ENCODE measurements around the gene FAM193B. TPM values are rescaled to one million over a fixed set of nuclear protein-coding genes. Genes with fewer than 3 reads are reported as not detected.

The FAM193B gene
- total and polyA plus RNA-seq, 2 of the 13 experiments (the other 11 are each of a cell fraction or from before 2014, with no cell fraction given): 21.2 to 40.9 TPM

DNA sequence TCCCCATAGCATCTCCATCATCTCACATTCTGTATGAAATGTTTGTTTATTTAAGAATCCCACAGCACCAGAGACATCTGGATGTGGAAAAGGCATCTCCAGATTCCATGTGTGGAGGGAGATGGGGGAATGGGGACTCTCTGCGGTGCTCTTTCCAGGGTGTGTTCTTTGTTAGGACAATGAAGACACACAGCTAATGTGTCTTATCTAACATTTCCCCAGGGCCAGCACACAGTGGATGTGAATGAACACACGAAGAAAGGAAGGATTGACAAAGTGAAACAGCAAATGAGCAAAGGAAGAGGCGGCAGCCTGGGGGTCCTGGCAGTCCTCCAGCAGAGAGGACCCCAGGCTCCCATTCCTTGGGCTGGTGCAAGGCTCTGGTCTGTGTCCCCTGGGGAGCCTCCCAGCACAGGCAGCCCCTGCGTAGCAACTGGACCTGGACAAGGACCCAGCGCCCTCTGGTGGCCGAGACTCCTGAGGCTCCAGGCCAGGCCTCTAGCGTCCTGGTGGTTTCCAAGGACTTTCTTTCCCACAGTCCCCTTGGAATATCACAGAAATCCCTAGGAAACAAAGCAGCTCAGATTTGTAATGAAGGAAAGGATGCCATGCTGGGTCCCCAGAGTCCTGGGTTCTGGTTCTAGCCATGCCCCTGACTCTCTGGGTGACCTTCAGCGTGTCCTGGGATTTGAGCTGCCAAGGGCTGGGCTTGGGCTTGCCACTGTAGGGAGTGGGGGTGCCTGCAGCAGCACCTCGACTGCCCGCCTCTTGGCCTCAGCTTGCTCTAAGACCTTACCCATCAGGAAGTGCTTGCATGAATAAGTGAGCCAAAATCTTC, 53.5 kb downstream of the FAM193B start (continued):
- TF ChIP-seq RAD21 (CRISPR knock-in tag; IDR thresholded peaks at IDR 0.05): peak; percentile 87
- peak; percentile 92 for TF ChIP-seq STAG1 (CRISPR knock-in tag; IDR thresholded peaks at IDR 0.05)
- 0 out of 2 replicates have a peak, but pooled peaks have one; percentile 42 for TF ChIP-seq ZNF619 (CRISPR knock-in tag; IDR thresholded peaks at IDR 0.05)
- TF ChIP-seq, protein P1, sequence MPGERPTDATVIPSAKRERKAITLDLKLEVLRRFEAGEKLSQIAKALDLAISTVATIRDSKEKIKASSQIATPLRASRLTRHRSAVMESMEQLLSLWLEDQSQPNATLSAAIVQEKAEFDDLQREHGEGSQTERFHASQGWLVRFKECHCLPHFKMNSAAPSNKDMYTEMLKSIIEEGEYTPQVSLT (CRISPR knock-in tag; IDR thresholded peaks at IDR 0.05; ENCODE audit: borderline replicate concordance, low read depth): no peak
- TF ChIP-seq, protein P2, sequence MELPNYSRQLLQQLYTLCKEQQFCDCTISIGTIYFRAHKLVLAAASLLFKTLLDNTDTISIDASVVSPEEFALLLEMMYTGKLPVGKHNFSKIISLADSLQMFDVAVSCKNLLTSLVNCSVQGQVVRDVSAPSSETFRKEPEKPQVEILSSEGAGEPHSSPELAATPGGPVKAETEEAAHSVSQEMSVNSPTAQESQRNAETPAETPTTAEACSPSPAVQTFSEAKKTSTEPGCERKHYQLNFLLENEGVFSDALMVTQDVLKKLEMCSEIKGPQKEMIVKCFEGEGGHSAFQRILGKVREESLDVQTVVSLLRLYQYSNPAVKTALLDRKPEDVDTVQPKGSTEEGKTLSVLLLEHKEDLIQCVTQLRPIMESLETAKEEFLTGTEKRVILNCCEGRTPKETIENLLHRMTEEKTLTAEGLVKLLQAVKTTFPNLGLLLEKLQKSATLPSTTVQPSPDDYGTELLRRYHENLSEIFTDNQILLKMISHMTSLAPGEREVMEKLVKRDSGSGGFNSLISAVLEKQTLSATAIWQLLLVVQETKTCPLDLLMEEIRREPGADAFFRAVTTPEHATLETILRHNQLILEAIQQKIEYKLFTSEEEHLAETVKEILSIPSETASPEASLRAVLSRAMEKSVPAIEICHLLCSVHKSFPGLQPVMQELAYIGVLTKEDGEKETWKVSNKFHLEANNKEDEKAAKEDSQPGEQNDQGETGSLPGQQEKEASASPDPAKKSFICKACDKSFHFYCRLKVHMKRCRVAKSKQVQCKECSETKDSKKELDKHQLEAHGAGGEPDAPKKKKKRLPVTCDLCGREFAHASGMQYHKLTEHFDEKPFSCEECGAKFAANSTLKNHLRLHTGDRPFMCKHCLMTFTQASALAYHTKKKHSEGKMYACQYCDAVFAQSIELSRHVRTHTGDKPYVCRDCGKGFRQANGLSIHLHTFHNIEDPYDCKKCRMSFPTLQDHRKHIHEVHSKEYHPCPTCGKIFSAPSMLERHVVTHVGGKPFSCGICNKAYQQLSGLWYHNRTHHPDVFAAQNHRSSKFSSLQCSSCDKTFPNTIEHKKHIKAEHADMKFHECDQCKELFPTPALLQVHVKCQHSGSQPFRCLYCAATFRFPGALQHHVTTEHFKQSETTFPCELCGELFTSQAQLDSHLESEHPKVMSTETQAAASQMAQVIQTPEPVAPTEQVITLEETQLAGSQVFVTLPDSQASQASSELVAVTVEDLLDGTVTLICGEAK (IDR thresholded peaks at IDR 0.05): no peak
- TF ChIP-seq, protein P2 (CRISPR knock-in tag; IDR thresholded peaks at IDR 0.05): 0 out of 2 replicates have a peak, but pooled peaks have one; percentile 29
- no peak for TF ChIP-seq ZBTB21 (CRISPR knock-in tag; IDR thresholded peaks at IDR 0.05)
- 0 out of 2 replicates have a peak, but pooled peaks have one; percentile 30 for TF ChIP-seq ZNF768 (CRISPR knock-in tag; IDR thresholded peaks at IDR 0.05)
- no peak for TF ChIP-seq ZNF775 (CRISPR knock-in tag; IDR thresholded peaks at IDR 0.05; ENCODE audit: borderline replicate concordance)
- peak in 1 of 2 experiments; percentile 55; a peak in 1 of 4 replicates for TF ChIP-seq KLF16 (CRISPR knock-in tag; IDR thresholded peaks at IDR 0.05)
- TF ChIP-seq, protein P3, sequence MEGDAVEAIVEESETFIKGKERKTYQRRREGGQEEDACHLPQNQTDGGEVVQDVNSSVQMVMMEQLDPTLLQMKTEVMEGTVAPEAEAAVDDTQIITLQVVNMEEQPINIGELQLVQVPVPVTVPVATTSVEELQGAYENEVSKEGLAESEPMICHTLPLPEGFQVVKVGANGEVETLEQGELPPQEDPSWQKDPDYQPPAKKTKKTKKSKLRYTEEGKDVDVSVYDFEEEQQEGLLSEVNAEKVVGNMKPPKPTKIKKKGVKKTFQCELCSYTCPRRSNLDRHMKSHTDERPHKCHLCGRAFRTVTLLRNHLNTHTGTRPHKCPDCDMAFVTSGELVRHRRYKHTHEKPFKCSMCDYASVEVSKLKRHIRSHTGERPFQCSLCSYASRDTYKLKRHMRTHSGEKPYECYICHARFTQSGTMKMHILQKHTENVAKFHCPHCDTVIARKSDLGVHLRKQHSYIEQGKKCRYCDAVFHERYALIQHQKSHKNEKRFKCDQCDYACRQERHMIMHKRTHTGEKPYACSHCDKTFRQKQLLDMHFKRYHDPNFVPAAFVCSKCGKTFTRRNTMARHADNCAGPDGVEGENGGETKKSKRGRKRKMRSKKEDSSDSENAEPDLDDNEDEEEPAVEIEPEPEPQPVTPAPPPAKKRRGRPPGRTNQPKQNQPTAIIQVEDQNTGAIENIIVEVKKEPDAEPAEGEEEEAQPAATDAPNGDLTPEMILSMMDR (CRISPR knock-in tag; IDR thresholded peaks at IDR 0.05): peak; percentile 95
- 0 out of 2 replicates have a peak, but pooled peaks have one; percentile 5 for TF ChIP-seq KAT8 (CRISPR knock-in tag; IDR thresholded peaks at IDR 0.05)
- TF ChIP-seq YEATS2 (CRISPR knock-in tag; IDR thresholded peaks at IDR 0.05; ENCODE audit: borderline replicate concordance): peak; percentile 68; the same call in 1 of the 2 replicates
- no peak for TF ChIP-seq SMARCE1 (IDR thresholded peaks at IDR 0.05; ENCODE audit: borderline replicate concordance)
- TF ChIP-seq ZFP41 (CRISPR knock-in tag; IDR thresholded peaks at IDR 0.05; ENCODE audit: borderline replicate concordance): no peak
- no peak for TF ChIP-seq PAF1 (CRISPR knock-in tag; IDR thresholded peaks at IDR 0.05)
- TF ChIP-seq ASH2L (IDR thresholded peaks at IDR 0.05; ENCODE audit: insufficient read length, low read depth, low read length): peak; percentile 41
- no peak for TF ChIP-seq CHD2 (IDR thresholded peaks at IDR 0.05; ENCODE audit: low read depth, low read length)
